Measurements from ENCODE around the gene STARD3.

STARD3 gene

GRCh38 chr17:39658346-39658745 is 21.4 kb downstream of the STARD3 start:
- no peak for DNase-seq

GRCh38 chr17:39658760-39659159 is 21.8 kb downstream of the STARD3 start:
- peak in 1 of 58 donors; percentile 36 for DNase-seq

- DNase-seq: no peak
Measured at GRCh38 chr17:39659279-39660010, 22.5 kb downstream of the STARD3 start.

GRCh38 chr17:39660011-39660360 is 23.0 kb downstream of the STARD3 start:
- no peak for DNase-seq

GRCh38 chr17:39660397-39661385 is 23.7 kb downstream of the STARD3 start:
- peak in 1 of 58 donors; percentile 37 for DNase-seq

- DNase-seq: no peak
Measured at GRCh38 chr17:39661744-39662541, 25.0 kb downstream of the STARD3 start.

GRCh38 chr17:39662551-39663339 is 25.8 kb downstream of the STARD3 start:
- no peak for DNase-seq

- DNase-seq: no peak
Measured at GRCh38 chr17:39663340-39663687, 26.4 kb downstream of the STARD3 start.

- DNase-seq: no peak
Measured at GRCh38 chr17:39663688-39664580, 27.0 kb downstream of the STARD3 start.

GRCh38 chr17:39664581-39665561 is 27.9 kb downstream of the STARD3 start, which contains the start of gene TCAP:
TCAP (plus strand) TSS chr17:39665349; CDS start chr17:39665360, 11 bp downstream.
- DNase-seq: no peak

GRCh38 chr17:39665642-39666224 is 28.8 kb downstream of the STARD3 start:
- peak in 9 of 58 donors; percentile 18 to 60 (median 37) for DNase-seq

- no peak for DNase-seq
Measured at GRCh38 chr17:39666231-39666600, 29.3 kb downstream of the STARD3 start.

- DNase-seq: peak in 47 of 58 donors; percentile 14 to 88 (median 56)
Measured at GRCh38 chr17:39666601-39667261, 29.8 kb downstream of the STARD3 start.

- peak in 6 of 58 donors; percentile 16 to 46 (median 30) for DNase-seq
Measured at GRCh38 chr17:39667262-39667944, 30.5 kb downstream of the STARD3 start.

GRCh38 chr17:39667945-39668924 is 31.3 kb downstream of the STARD3 start, which contains the start of gene PNMT:
PNMT (plus strand) TSS chr17:39668453; CDS start chr17:39668476, 23 bp downstream.
- peak in 17 of 58 donors; percentile 12 to 54 (median 37) for DNase-seq
